ENCODE data around the gene ARHGEF28. TPM values are rescaled to one million over a fixed set of nuclear protein-coding genes. Genes with fewer than 3 reads are reported as not detected.

The ARHGEF28 gene
- total RNA-seq, 1 donor from 2014 or later = 66.1 TPM

GRCh38 chr5:73954381-73954780, 328.4 kb downstream of the ARHGEF28 start:
- TF ChIP-seq CTCF (IDR thresholded peaks at IDR 0.05; ENCODE audit: insufficient read depth, low read length, poor library complexity, severe bottlenecking) = no peak
- no peak for DNase-seq (ENCODE audit: low read depth)
- Histone ChIP-seq H3K27me3 (ENCODE audit: control insufficient read depth, insufficient read depth, low read length) (no peaks in the 10 kb centered on the region), H3K36me3 (ENCODE audit: control insufficient read depth, insufficient read depth, low read length) (no peaks in the 10 kb centered on the region), H3K4me3 (ENCODE audit: low read depth, low read length) (no peak overlapping the region)

- TF ChIP-seq CTCF (IDR thresholded peaks at IDR 0.05; ENCODE audit: insufficient read depth, low read length, poor library complexity, severe bottlenecking) = no peak
- Histone ChIP-seq H3K4me3 (ENCODE audit: low read depth, low read length) (no peak overlapping the region), H3K36me3 (ENCODE audit: control insufficient read depth, insufficient read depth, low read length) (no peaks in the 10 kb centered on the region), H3K27me3 (ENCODE audit: control insufficient read depth, insufficient read depth, low read length) (no peaks in the 10 kb centered on the region)
- DNase-seq (ENCODE audit: low read depth) = no peak
Observed at GRCh38 chr5:73955271-73955846, 329.4 kb downstream of the ARHGEF28 start.

GRCh38 chr5:73957397-73958001, 331.5 kb downstream of the ARHGEF28 start:
- TF ChIP-seq CTCF (IDR thresholded peaks at IDR 0.05; ENCODE audit: insufficient read depth, low read length, poor library complexity, severe bottlenecking) = no peak
- no peaks in the 10 kb centered on the region for H3K27me3 ChIP-seq (ENCODE audit: control insufficient read depth, insufficient read depth, low read length)
- no peak overlapping the region for H3K4me3 ChIP-seq (ENCODE audit: low read depth, low read length)
- no peak for DNase-seq (ENCODE audit: low read depth)
- H3K36me3 ChIP-seq (ENCODE audit: control insufficient read depth, insufficient read depth, low read length) = no peaks in the 10 kb centered on the region

- Histone ChIP-seq H3K36me3 (ENCODE audit: control insufficient read depth, insufficient read depth, low read length) (no peaks in the 10 kb centered on the region), H3K27me3 (ENCODE audit: control insufficient read depth, insufficient read depth, low read length) (no peaks in the 10 kb centered on the region), H3K4me3 (ENCODE audit: low read depth, low read length) (no peak overlapping the region)
- DNase-seq (ENCODE audit: low read depth) = no peak
- no peak for TF ChIP-seq CTCF (IDR thresholded peaks at IDR 0.05; ENCODE audit: insufficient read depth, low read length, poor library complexity, severe bottlenecking)
Observed at GRCh38 chr5:73958037-73958436, 332.0 kb downstream of the ARHGEF28 start.

- Histone ChIP-seq H3K36me3 (ENCODE audit: control insufficient read depth, insufficient read depth, low read length) (no peaks in the 10 kb centered on the region), H3K27me3 (ENCODE audit: control insufficient read depth, insufficient read depth, low read length) (no peaks in the 10 kb centered on the region), H3K4me3 (ENCODE audit: low read depth, low read length) (no peak overlapping the region)
- no peak for DNase-seq (ENCODE audit: low read depth)
- TF ChIP-seq CTCF (IDR thresholded peaks at IDR 0.05; ENCODE audit: insufficient read depth, low read length, poor library complexity, severe bottlenecking) = no peak
Observed at GRCh38 chr5:73960023-73960422, 334.0 kb downstream of the ARHGEF28 start.

- TF ChIP-seq CTCF (IDR thresholded peaks at IDR 0.05; ENCODE audit: insufficient read depth, low read length, poor library complexity, severe bottlenecking) = no peak
- Histone ChIP-seq H3K4me3 (ENCODE audit: low read depth, low read length) (no peak overlapping the region), H3K36me3 (ENCODE audit: control insufficient read depth, insufficient read depth, low read length) (no peaks in the 10 kb centered on the region), H3K27me3 (ENCODE audit: control insufficient read depth, insufficient read depth, low read length) (no peaks in the 10 kb centered on the region)
- DNase-seq (ENCODE audit: low read depth) = no peak
Observed at GRCh38 chr5:73960426-73960825, 334.4 kb downstream of the ARHGEF28 start.

Measured in kidney epithelial cell (primary cell).